HCT116 (cell line): Measurements from ENCODE around the gene CHADL. TPM values are rescaled to one million over a fixed set of nuclear protein-coding genes. Genes with fewer than 3 reads are reported as not detected.

Experiments used
- ATAC-seq: fragments of 200-7000 bp; cut with Tn5 transposase; 2 replicates; pipeline ENCODE4 v1.9.1; 2020; ENCODE audit warnings: mild to moderate bottlenecking, moderate library complexity
- BruUV-seq: library from RNA; stranded (reverse); fragments of 400-500 nt; replicated peaks from 2 replicates; lab custom pipeline; 2021; lab: Mats Ljungman, UMichigan
- CTCF ChIA-PET: fragments of 300-600 bp; sonication (Branson Sonifier 250); formaldehyde crosslinking; loops from one replicate; lab custom pipeline; 2021; ENCODE audit warnings: antibody characterized with exemption; lab: Charles Lee
- POLR2A ChIA-PET: fragments of 300-600, 350-600 bp; sonication (Branson Sonifier 250); formaldehyde crosslinking; loops from one replicate; lab custom pipeline; 2021; ENCODE audit warnings: antibody characterized with exemption; lab: Charles Lee
- RAD21 ChIA-PET, 2 experiments: fragments of 300-600 bp; sonication (Branson Sonifier 250); formaldehyde crosslinking; loops; one replicate each; lab custom pipeline; 2023; ENCODE audit warnings: low total read pairs in 2 of 2; ENCODE audit not compliant: uncharacterized antibody in 2 of 2, unreplicated experiment in 2 of 2, low non-redundant PET in 1 of 2; lab: Charles Lee
- DNase-seq: peaks from one replicate; pipeline ENCODE4 v3.0.0-alpha.2; 2010; ENCODE audit warnings: low read depth, low spot score
- H2AFZ ChIP-seq: fragments of 200-600 bp; shearing (Covaris generic), sonication (generic); 2 replicates; pipeline ENCODE4 v1.6.1; 2017; ENCODE audit warnings: low read depth, mixed run types, mixed read lengths, antibody characterized with exemption, low read length; ENCODE audit not compliant: poor library complexity, severe bottlenecking
- H3K27ac ChIP-seq: 2 replicates; pipeline ENCODE4 v1.5.1; 2012; ENCODE audit warnings: low read depth, low read length
- H3K27me3 ChIP-seq: fragments of 200-600 bp; sonication (generic); 2 replicates; pipeline ENCODE4 v1.6.1; 2016; ENCODE audit warnings: mixed run types, low read length, mixed read lengths; ENCODE audit not compliant: insufficient read depth
- H3K36me3 ChIP-seq, 2 experiments: fragments of 200-500 bp in 1 of 2; fragments of 200-600 bp in 1 of 2; sonication (Bioruptor generic) in 1 of 2; sonication (generic) in 1 of 2; 2 replicates each; pipeline versions ENCODE4 v1.5.1 to v1.6.1; 2014 to 2016; ENCODE audit warnings: low read length in 2 of 2, inconsistent platforms in 1 of 2, mixed read lengths in 1 of 2, mixed run types in 1 of 2; ENCODE audit not compliant: insufficient read depth in 2 of 2, control insufficient read depth in 1 of 2
- H3K4me1 ChIP-seq, 2 experiments: fragments of 200-600 bp in 1 of 2; sonication (generic) in 1 of 2; 2 replicates each; pipeline versions ENCODE4 v1.5.1 to v1.6.1; 2012 to 2017; ENCODE audit warnings: low read length in 2 of 2, inconsistent platforms in 1 of 2, mild to moderate bottlenecking in 1 of 2, mixed read lengths in 1 of 2, mixed run types in 1 of 2, moderate library complexity in 1 of 2; ENCODE audit not compliant: insufficient read depth in 2 of 2, control insufficient read depth in 1 of 2
- H3K4me2 ChIP-seq: fragments of 200-600 bp; sonication (generic); 2 replicates; pipeline ENCODE4 v1.6.1; 2017; ENCODE audit warnings: mixed run types, low read length, mixed read lengths
- H3K4me3 ChIP-seq, 2 experiments: fragments of 200-600 bp in 1 of 2; sonication (generic) in 1 of 2; replicated peaks in 1 of 2; 2 replicates each; pipeline ENCODE4 v1.5.1; 2011 to 2016; ENCODE audit warnings: low read length in 2 of 2, control low read depth in 1 of 2, low read depth in 1 of 2, mild to moderate bottlenecking in 1 of 2, mixed read lengths in 1 of 2, mixed run types in 1 of 2
- H3K79me2 ChIP-seq: fragments of 200-600 bp; sonication (generic); 2 replicates; pipeline ENCODE4 v1.6.1; 2017; ENCODE audit warnings: mild to moderate bottlenecking, mixed run types, low read length, moderate library complexity, mixed read lengths; ENCODE audit not compliant: insufficient read depth
- H3K9ac ChIP-seq: fragments of 200-600 bp; sonication (generic); 2 replicates; pipeline ENCODE4 v1.6.1; 2016; ENCODE audit warnings: low read length, mixed read lengths
- H3K9me2 ChIP-seq: fragments of 200-600 bp; sonication (generic), shearing (Covaris generic); 2 replicates; pipeline ENCODE4 v1.6.1; 2017; ENCODE audit warnings: mixed run types, mild to moderate bottlenecking, moderate library complexity; ENCODE audit not compliant: insufficient read depth
- H3K9me3 ChIP-seq, 2 experiments: fragments of 200-500 bp in 1 of 2; fragments of 200-600 bp in 1 of 2; sonication (Bioruptor generic) in 1 of 2; sonication (generic) in 1 of 2; 2 replicates each; pipeline ENCODE4 v1.6.1; 2014 to 2017; ENCODE audit warnings: low read length in 2 of 2, mixed read lengths in 2 of 2, inconsistent platforms in 1 of 2, low read depth in 1 of 2, mild to moderate bottlenecking in 1 of 2, mixed run types in 1 of 2, moderate library complexity in 1 of 2; ENCODE audit not compliant: control insufficient read depth in 1 of 2, insufficient read depth in 1 of 2
- H4K20me1 ChIP-seq: fragments of 200-600 bp; sonication (generic), shearing (Covaris generic); 2 replicates; pipeline ENCODE4 v1.6.1; 2017; ENCODE audit warnings: mixed run types, mild to moderate bottlenecking, moderate library complexity; ENCODE audit not compliant: insufficient read depth
- CBX3 ChIP-seq: IDR thresholded peaks from 2 replicates; pipeline ENCODE4 v1.6.1; 2012; ENCODE audit warnings: low read depth
- CEBPB ChIP-seq: IDR thresholded peaks from 2 replicates; pipeline ENCODE4 v1.6.1; 2012; ENCODE audit warnings: low read depth
- EZH2 ChIP-seq: fragments of 200-600 bp; sonication (generic); IDR thresholded peaks from 2 replicates; pipeline ENCODE4 v1.6.1; 2017; ENCODE audit warnings: antibody characterized with exemption, mixed run types
- EZH2phosphoT487 ChIP-seq: fragments of 200-600 bp; IDR thresholded peaks from 2 replicates; pipeline ENCODE4 v1.6.1; 2018; ENCODE audit warnings: antibody characterized with exemption, borderline replicate concordance
- POLR2A ChIP-seq: IDR thresholded peaks from 2 replicates; pipeline ENCODE4 v1.7.0; 2011; ENCODE audit warnings: borderline replicate concordance; ENCODE audit not compliant: insufficient read depth, insufficient read length; ENCODE audit errors: extremely low read depth
- RAD21 ChIP-seq: IDR thresholded peaks from 2 replicates; pipeline ENCODE4 v1.6.1; 2012; ENCODE audit warnings: low read depth, mild to moderate bottlenecking
- SIN3A ChIP-seq: IDR thresholded peaks from 2 replicates; pipeline ENCODE4 v1.6.1; 2012; ENCODE audit warnings: low read depth
- SP1 ChIP-seq: IDR thresholded peaks from 2 replicates; pipeline ENCODE4 v1.6.1; 2012; ENCODE audit warnings: low read depth
- SRF ChIP-seq: IDR thresholded peaks from 2 replicates; pipeline ENCODE4 v1.6.1; 2012; ENCODE audit warnings: low read depth
- TCF7L2 ChIP-seq: IDR thresholded peaks from 2 replicates; pipeline ENCODE4 v1.7.0; 2011; ENCODE audit warnings: borderline replicate concordance, inconsistent platforms; ENCODE audit not compliant: insufficient read depth, insufficient read length; ENCODE audit errors: extremely low read depth
- ZFX ChIP-seq: fragments of 450-650 bp; IDR thresholded peaks from 2 replicates; pipeline ENCODE4 v1.6.1; 2017
- ZNF274 ChIP-seq: fragments of 200-500 bp; sonication (Bioruptor generic); IDR thresholded peaks from 2 replicates; pipeline ENCODE4 v1.6.1; 2014; ENCODE audit warnings: mild to moderate bottlenecking, low read depth, low read length, inconsistent platforms
- intact Hi-C: fragments of 100-400 bp; cut with micrococcal nuclease; formaldehyde crosslinking; loops from 2 replicates; pipeline ENCODE4 v1.10.0; 2022
- total RNA-seq: library from RNA; stranded (reverse); gene quantifications from one replicate; pipeline ENCODE4 v1.2.1, GENCODE V29; 2021; ENCODE audit not compliant: unreplicated experiment
- TF ChIP-seq, protein P1 (sequence below): IDR thresholded peaks from 2 replicates; pipeline ENCODE4 v1.6.1; 2012
- TF ChIP-seq, protein P2 (sequence below): IDR thresholded peaks from 2 replicates; pipeline ENCODE4 v1.6.1; 2012; ENCODE audit warnings: low read depth
- TF ChIP-seq, protein P3 (sequence below): IDR thresholded peaks from 2 replicates; pipeline ENCODE4 v1.6.1; 2012
- TF ChIP-seq, protein P4 (sequence below): IDR thresholded peaks from 2 replicates; pipeline ENCODE4 v1.6.1; 2011; ENCODE audit warnings: mild to moderate bottlenecking, low read length, moderate library complexity; ENCODE audit not compliant: insufficient replicate concordance; ENCODE audit errors: extremely low read depth

The CHADL gene
- total RNA-seq, 1 experiment from 2014 or later = 0.47 TPM

DNA sequence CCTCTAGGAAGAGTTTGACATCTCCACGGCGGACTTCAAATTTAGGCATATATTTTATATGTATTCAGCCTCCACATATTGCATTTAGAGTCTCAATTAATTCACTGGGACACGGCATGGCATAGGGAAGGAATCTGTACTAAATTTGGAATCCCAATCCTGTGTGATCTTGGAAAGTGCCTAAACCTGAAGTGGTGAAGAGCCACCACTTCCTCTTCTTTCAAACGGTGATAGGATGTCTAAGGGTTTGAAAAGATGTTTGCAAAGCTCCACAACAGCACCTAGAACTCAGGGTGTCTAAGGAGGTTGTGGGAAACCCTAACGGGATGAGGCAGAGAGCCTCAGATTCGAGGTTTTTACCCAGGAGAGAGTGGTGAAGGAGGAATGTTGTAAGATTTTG is 36.7 kb downstream of the CHADL start:
- TF ChIP-seq SIN3A = no peak
- no peak for TF ChIP-seq CBX3
- no peak for TF ChIP-seq ZNF274
- no peak for TF ChIP-seq RAD21
- TF ChIP-seq, protein P1, sequence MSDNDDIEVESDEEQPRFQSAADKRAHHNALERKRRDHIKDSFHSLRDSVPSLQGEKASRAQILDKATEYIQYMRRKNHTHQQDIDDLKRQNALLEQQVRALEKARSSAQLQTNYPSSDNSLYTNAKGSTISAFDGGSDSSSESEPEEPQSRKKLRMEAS = no peak
- TF ChIP-seq, protein P2, sequence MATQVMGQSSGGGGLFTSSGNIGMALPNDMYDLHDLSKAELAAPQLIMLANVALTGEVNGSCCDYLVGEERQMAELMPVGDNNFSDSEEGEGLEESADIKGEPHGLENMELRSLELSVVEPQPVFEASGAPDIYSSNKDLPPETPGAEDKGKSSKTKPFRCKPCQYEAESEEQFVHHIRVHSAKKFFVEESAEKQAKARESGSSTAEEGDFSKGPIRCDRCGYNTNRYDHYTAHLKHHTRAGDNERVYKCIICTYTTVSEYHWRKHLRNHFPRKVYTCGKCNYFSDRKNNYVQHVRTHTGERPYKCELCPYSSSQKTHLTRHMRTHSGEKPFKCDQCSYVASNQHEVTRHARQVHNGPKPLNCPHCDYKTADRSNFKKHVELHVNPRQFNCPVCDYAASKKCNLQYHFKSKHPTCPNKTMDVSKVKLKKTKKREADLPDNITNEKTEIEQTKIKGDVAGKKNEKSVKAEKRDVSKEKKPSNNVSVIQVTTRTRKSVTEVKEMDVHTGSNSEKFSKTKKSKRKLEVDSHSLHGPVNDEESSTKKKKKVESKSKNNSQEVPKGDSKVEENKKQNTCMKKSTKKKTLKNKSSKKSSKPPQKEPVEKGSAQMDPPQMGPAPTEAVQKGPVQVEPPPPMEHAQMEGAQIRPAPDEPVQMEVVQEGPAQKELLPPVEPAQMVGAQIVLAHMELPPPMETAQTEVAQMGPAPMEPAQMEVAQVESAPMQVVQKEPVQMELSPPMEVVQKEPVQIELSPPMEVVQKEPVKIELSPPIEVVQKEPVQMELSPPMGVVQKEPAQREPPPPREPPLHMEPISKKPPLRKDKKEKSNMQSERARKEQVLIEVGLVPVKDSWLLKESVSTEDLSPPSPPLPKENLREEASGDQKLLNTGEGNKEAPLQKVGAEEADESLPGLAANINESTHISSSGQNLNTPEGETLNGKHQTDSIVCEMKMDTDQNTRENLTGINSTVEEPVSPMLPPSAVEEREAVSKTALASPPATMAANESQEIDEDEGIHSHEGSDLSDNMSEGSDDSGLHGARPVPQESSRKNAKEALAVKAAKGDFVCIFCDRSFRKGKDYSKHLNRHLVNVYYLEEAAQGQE = no peak
- TF ChIP-seq, protein P3, sequence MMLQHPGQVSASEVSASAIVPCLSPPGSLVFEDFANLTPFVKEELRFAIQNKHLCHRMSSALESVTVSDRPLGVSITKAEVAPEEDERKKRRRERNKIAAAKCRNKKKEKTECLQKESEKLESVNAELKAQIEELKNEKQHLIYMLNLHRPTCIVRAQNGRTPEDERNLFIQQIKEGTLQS = no peak
- no peak for TF ChIP-seq SP1
- TF ChIP-seq TCF7L2 = no peak
- no peak for TF ChIP-seq POLR2A
- TF ChIP-seq EZH2phosphoT487 = no peak
- TF ChIP-seq ZFX = no peak
- TF ChIP-seq SRF = no peak
- TF ChIP-seq EZH2 = no peak
- TF ChIP-seq, protein P4, sequence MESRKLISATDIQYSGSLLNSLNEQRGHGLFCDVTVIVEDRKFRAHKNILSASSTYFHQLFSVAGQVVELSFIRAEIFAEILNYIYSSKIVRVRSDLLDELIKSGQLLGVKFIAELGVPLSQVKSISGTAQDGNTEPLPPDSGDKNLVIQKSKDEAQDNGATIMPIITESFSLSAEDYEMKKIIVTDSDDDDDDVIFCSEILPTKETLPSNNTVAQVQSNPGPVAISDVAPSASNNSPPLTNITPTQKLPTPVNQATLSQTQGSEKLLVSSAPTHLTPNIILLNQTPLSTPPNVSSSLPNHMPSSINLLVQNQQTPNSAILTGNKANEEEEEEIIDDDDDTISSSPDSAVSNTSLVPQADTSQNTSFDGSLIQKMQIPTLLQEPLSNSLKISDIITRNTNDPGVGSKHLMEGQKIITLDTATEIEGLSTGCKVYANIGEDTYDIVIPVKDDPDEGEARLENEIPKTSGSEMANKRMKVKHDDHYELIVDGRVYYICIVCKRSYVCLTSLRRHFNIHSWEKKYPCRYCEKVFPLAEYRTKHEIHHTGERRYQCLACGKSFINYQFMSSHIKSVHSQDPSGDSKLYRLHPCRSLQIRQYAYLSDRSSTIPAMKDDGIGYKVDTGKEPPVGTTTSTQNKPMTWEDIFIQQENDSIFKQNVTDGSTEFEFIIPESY = no peak
- TF ChIP-seq CEBPB = no peak
- TF ChIP-seq, all 23 proteins: peak for 0
- Histone ChIP-seq H3K4me1 (peaks cover 0 to 11% of the 10 kb centered on the region in 2 experiments; a peak in 1 of 4 replicates), H3K36me3 (no peaks in the 10 kb centered on the region), H3K27ac (no peak overlapping the region), H3K4me3 (no peak overlapping the region), H4K20me1 (no peaks in the 10 kb centered on the region), H3K79me2 (peaks cover 32% of the 10 kb centered on the region), H3K9me3 (no peaks in the 10 kb centered on the region), H3K9ac (no peak overlapping the region), H2AFZ (no peak overlapping the region), H3K4me2 (no peak overlapping the region), H3K9me2 (no peaks in the 10 kb centered on the region), H3K27me3 (no peaks in the 10 kb centered on the region)
- RAD21 ChIA-PET = no interaction called here
- no TSS peak for BruUV-seq
- CTCF ChIA-PET = no interaction called here
- ATAC-seq = no peak
- intact Hi-C loops = no loop called here
- POLR2A ChIA-PET = no interaction called here
- no peak for DNase-seq
